Suprapubic skin (tissue), 3 donors: ENCODE data around the gene ADM.

Experiments
- POLR2A ChIP-seq, 2 donors: fragments of 450-650 bp; IDR thresholded peaks; one replicate each; pipeline ENCODE4 v1.6.1; 2017; ENCODE audit warnings: antibody characterized with exemption in 2 of 2, mild to moderate bottlenecking in 2 of 2, moderate library complexity in 2 of 2
- TF ChIP-seq, protein P1 (sequence below), 2 donors: fragments of 200-600 bp in 1 of 2; fragments of 450-650 bp in 1 of 2; sonication (generic) in 1 of 2; IDR thresholded peaks; one replicate each; pipeline ENCODE4 v1.5.1; 2016 to 2019; ENCODE audit warnings: antibody characterized with exemption in 2 of 2, mild to moderate bottlenecking in 1 of 2, moderate library complexity in 1 of 2

DNA sequence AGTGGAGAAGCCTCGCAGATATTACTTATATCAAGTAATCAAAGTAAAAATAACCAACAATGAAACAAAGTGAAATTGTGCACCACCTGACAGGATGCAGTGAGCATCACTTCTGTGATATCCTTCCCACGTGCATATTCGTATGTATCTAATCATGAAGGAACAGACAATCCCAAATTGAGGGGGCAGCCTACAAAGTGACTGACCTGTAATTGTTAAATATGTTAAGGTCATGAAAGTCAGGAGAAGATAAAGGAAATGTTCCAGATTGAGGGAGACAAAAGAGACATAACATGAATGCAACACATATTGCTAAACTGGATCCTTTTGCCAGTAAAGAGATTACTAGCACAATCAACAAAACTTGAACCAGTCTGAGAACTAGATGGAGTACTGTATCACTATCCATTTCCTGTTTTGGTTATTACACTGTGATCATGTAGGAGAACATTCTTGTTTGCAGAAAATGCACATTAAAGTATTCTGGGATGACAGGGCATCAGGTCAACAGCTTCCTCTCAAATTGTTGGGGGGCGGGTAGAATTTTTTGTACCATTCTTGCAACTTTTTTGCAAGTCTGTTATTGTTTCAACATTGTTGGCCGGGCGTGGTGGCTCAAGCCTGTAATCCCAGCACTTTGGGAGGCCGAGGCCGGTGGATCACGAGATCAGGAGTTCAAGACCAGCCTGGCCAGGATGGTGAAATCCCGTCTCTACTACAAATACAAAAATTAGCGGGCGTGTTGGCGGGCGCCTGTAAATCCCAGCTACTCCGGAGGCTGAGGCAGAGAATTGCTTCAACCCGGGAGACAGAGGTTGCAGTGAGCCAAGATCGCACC, 12.9 kb upstream of the ADM start:
- TF ChIP-seq, protein P1, sequence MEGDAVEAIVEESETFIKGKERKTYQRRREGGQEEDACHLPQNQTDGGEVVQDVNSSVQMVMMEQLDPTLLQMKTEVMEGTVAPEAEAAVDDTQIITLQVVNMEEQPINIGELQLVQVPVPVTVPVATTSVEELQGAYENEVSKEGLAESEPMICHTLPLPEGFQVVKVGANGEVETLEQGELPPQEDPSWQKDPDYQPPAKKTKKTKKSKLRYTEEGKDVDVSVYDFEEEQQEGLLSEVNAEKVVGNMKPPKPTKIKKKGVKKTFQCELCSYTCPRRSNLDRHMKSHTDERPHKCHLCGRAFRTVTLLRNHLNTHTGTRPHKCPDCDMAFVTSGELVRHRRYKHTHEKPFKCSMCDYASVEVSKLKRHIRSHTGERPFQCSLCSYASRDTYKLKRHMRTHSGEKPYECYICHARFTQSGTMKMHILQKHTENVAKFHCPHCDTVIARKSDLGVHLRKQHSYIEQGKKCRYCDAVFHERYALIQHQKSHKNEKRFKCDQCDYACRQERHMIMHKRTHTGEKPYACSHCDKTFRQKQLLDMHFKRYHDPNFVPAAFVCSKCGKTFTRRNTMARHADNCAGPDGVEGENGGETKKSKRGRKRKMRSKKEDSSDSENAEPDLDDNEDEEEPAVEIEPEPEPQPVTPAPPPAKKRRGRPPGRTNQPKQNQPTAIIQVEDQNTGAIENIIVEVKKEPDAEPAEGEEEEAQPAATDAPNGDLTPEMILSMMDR (IDR thresholded peaks at IDR 0.05): no peak
- no peak for TF ChIP-seq POLR2A (IDR thresholded peaks at IDR 0.05)
